ENCODE measurements around the gene FHIT.

Gene FHIT

GRCh38 chr3:60325610-60326170, 925.6 kb downstream of the FHIT start:
- no peak for DNase-seq (ENCODE audit: low spot score)

GRCh38 chr3:60323651-60324050, 927.6 kb downstream of the FHIT start:
- no peak for DNase-seq (ENCODE audit: low spot score)

GRCh38 chr3:60323180-60323579, 928.1 kb downstream of the FHIT start:
- DNase-seq (ENCODE audit: low spot score), result no peak

- no peak for DNase-seq (ENCODE audit: low spot score)
Measured at GRCh38 chr3:60322298-60322856, 928.9 kb downstream of the FHIT start.

GRCh38 chr3:60319179-60319858, 931.9 kb downstream of the FHIT start:
- no peak for DNase-seq (ENCODE audit: low spot score)

- DNase-seq (ENCODE audit: low spot score), result peak; percentile 8
Measured at GRCh38 chr3:60316121-60316797, 935.0 kb downstream of the FHIT start.

- no peak for DNase-seq (ENCODE audit: low spot score)
Measured at GRCh38 chr3:60313951-60314461, 937.2 kb downstream of the FHIT start.

GRCh38 chr3:60313231-60313798, 937.9 kb downstream of the FHIT start:
- DNase-seq (ENCODE audit: low spot score), result no peak

GRCh38 chr3:60309539-60310268, 941.5 kb downstream of the FHIT start:
- DNase-seq (ENCODE audit: low spot score), result no peak

GRCh38 chr3:60308808-60309207, 942.4 kb downstream of the FHIT start:
- no peak for DNase-seq (ENCODE audit: low spot score)

GRCh38 chr3:60307562-60308199, 943.6 kb downstream of the FHIT start:
- no peak for DNase-seq (ENCODE audit: low spot score)

- DNase-seq (ENCODE audit: low spot score), result no peak
Measured at GRCh38 chr3:60304112-60304511, 947.1 kb downstream of the FHIT start.

GRCh38 chr3:60303160-60303559, 948.1 kb downstream of the FHIT start:
- DNase-seq (ENCODE audit: low spot score), result no peak

GRCh38 chr3:60301142-60301541, 950.1 kb downstream of the FHIT start:
- no peak for DNase-seq (ENCODE audit: low spot score)

GRCh38 chr3:60298141-60298540, 953.1 kb downstream of the FHIT start:
- no peak for DNase-seq (ENCODE audit: low spot score)

GRCh38 chr3:60294181-60294580, 957.1 kb downstream of the FHIT start:
- DNase-seq (ENCODE audit: low spot score), result no peak

GRCh38 chr3:60291115-60291514, 960.1 kb downstream of the FHIT start:
- no peak for DNase-seq (ENCODE audit: low spot score)

GRCh38 chr3:60290122-60290492, 961.1 kb downstream of the FHIT start:
- DNase-seq (ENCODE audit: low spot score), result no peak

GRCh38 chr3:60289341-60290121, 961.7 kb downstream of the FHIT start:
- DNase-seq (ENCODE audit: low spot score), result peak; percentile 10

GRCh38 chr3:60282866-60283265, 968.4 kb downstream of the FHIT start:
- DNase-seq (ENCODE audit: low spot score), result no peak

- no peak for DNase-seq (ENCODE audit: low spot score)
Measured at GRCh38 chr3:60281970-60282369, 969.3 kb downstream of the FHIT start.
